A673 (cell line): ENCODE results near the gene PSMB5.

Source experiments
- CTCF ChIP-seq: fragments of 300-800, 200-600 bp; sonication (generic); conservative IDR thresholded peaks from 2 replicates; pipeline ENCODE4 v1.5.1; 2017; ENCODE audit warnings: low read depth, mild to moderate bottlenecking, antibody characterized with exemption, low read length, moderate library complexity, mixed read lengths
- EZH2 ChIP-seq: fragments of 200-600 bp; sonication (generic); IDR thresholded peaks from 2 replicates; pipeline ENCODE4 v1.6.1; 2017; ENCODE audit warnings: borderline replicate concordance, low read depth, mild to moderate bottlenecking, mixed read lengths, antibody characterized with exemption, low read length; ENCODE audit not compliant: poor library complexity, severe bottlenecking

- TF ChIP-seq CTCF (no peak), EZH2 (no peak)
Measured at GRCh38 chr14:23047034-23047634, 12.4 kb upstream of the PSMB5 start.
